Neutrophil (primary cell): ENCODE results near the gene CCIN.
A peak's percentile ranks its signal among the peaks of the same experiment; 100 is the strongest.

Experiments
- H3K27ac ChIP-seq: fragments of 200-600 bp; sonication (generic); 2 replicates; pipeline ENCODE4 v1.5.1; 2016; ENCODE audit warnings: mild to moderate bottlenecking, moderate library complexity
- H3K27me3 ChIP-seq: fragments of 200-600 bp; sonication (generic); 2 replicates; pipeline ENCODE4 v1.6.0; 2016; ENCODE audit warnings: mild to moderate bottlenecking
- H3K36me3 ChIP-seq: fragments of 200-600 bp; sonication (generic); 2 replicates; pipeline ENCODE4 v1.5.1; 2017
- H3K4me1 ChIP-seq, 2 experiments: fragments of 200-600 bp in 1 of 2; sonication (generic) in 1 of 2; 1 replicate in 1 of 2; 2 replicates in 1 of 2; pipeline versions ENCODE4 v1.5.1 to v1.6.1; 2013 to 2016; ENCODE audit warnings: low read depth in 1 of 2, low read length in 1 of 2, mild to moderate bottlenecking in 1 of 2, moderate library complexity in 1 of 2; ENCODE audit not compliant: control insufficient read depth in 1 of 2, insufficient read depth in 1 of 2
- H3K4me3 ChIP-seq, 2 experiments: fragments of 200-600 bp in 1 of 2; sonication (generic) in 1 of 2; 1 replicate in 1 of 2; 2 replicates in 1 of 2; pipeline ENCODE4 v1.5.1; 2013 to 2016; ENCODE audit warnings: low read depth in 1 of 2, low read length in 1 of 2, mild to moderate bottlenecking in 1 of 2, moderate library complexity in 1 of 2
- H3K9me3 ChIP-seq: fragments of 200-600 bp; sonication (generic); 2 replicates; pipeline ENCODE4 v1.5.1; 2016
- CTCF ChIP-seq: fragments of 200-600 bp; sonication (generic); IDR thresholded peaks from 2 replicates; pipeline ENCODE4 v1.5.1; 2016; ENCODE audit warnings: antibody characterized with exemption

The CCIN gene

GRCh38 chr9:36192196-36192595 lies 23.0 kb downstream of the CCIN start:
- H3K36me3 ChIP-seq: no peaks in the 10 kb centered on the region
- H3K9me3 ChIP-seq: no peaks in the 10 kb centered on the region
- no peaks in the 10 kb centered on the region for H3K27me3 ChIP-seq
- H3K4me3 ChIP-seq: peak overlapping the region; percentile 84 to 96
- H3K4me1 ChIP-seq: peaks cover 32 to 33% of the 10 kb centered on the region in 2 experiments
- no peak for TF ChIP-seq CTCF
- peak overlapping the region; percentile 95 for H3K27ac ChIP-seq

GRCh38 chr9:36193023-36193422 lies 23.8 kb downstream of the CCIN start:
- Histone ChIP-seq H3K4me1 (peaks cover 32 to 33% of the 10 kb centered on the region in 2 experiments), H3K27ac (no peak overlapping the region), H3K27me3 (no peaks in the 10 kb centered on the region), H3K4me3 (peak overlapping the region in 1 of 2 experiments; percentile 96), H3K36me3 (peaks cover 6% of the 10 kb centered on the region), H3K9me3 (no peaks in the 10 kb centered on the region)
- TF ChIP-seq CTCF: no peak

- no peak overlapping the region for H3K4me3 ChIP-seq
- H3K36me3 ChIP-seq: peaks cover 18% of the 10 kb centered on the region
- no peak overlapping the region for H3K27ac ChIP-seq
- H3K27me3 ChIP-seq: no peaks in the 10 kb centered on the region
- TF ChIP-seq CTCF: no peak
- peaks cover 32 to 33% of the 10 kb centered on the region in 2 experiments for H3K4me1 ChIP-seq
- H3K9me3 ChIP-seq: no peaks in the 10 kb centered on the region
These were observed 25.3 kb downstream of the CCIN start for GRCh38 chr9:36194326-36195000.

- Histone ChIP-seq H3K27ac (no peak overlapping the region), H3K4me3 (no peak overlapping the region), H3K9me3 (no peaks in the 10 kb centered on the region), H3K36me3 (peaks cover 98% of the 10 kb centered on the region), H3K4me1 (no peaks in the 10 kb centered on the region), H3K27me3 (no peaks in the 10 kb centered on the region)
- no peak for TF ChIP-seq CTCF
These were observed 35.8 kb downstream of the CCIN start for GRCh38 chr9:36204906-36205547.

GRCh38 chr9:36207016-36207415 lies 37.8 kb downstream of the CCIN start:
- H3K9me3 ChIP-seq: no peaks in the 10 kb centered on the region
- H3K27me3 ChIP-seq: no peaks in the 10 kb centered on the region
- no peak for TF ChIP-seq CTCF
- H3K27ac ChIP-seq: no peak overlapping the region
- H3K4me1 ChIP-seq: no peaks in the 10 kb centered on the region
- H3K4me3 ChIP-seq: no peak overlapping the region
- H3K36me3 ChIP-seq: peaks cover 98% of the 10 kb centered on the region
